ENCODE measurements around the gene TXNRD1. TPM values are rescaled to one million over a fixed set of nuclear protein-coding genes. Genes with fewer than 3 reads are reported as not detected.

Gene TXNRD1
- total RNA-seq, 4 donors from 2014 or later: 170 to 313 (median 247) TPM

DNA sequence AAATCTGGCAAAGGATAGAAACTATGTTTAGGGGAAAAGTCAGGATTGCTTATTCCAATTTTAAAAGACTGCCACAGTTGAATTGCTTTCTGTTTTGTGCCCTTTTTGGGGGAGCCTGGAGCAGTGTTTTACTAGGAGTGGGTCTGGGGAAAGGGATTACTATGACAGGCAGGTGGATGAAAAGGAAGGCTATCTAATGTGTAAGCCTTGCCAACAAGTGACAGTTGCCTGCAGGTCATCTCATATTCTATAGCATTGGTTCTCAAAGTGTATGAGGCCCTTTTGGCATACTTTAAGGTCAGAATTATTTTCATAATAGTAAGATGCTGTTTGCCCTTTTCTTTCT, 92.0 kb downstream of the TXNRD1 start:
- TF ChIP-seq, protein P1, sequence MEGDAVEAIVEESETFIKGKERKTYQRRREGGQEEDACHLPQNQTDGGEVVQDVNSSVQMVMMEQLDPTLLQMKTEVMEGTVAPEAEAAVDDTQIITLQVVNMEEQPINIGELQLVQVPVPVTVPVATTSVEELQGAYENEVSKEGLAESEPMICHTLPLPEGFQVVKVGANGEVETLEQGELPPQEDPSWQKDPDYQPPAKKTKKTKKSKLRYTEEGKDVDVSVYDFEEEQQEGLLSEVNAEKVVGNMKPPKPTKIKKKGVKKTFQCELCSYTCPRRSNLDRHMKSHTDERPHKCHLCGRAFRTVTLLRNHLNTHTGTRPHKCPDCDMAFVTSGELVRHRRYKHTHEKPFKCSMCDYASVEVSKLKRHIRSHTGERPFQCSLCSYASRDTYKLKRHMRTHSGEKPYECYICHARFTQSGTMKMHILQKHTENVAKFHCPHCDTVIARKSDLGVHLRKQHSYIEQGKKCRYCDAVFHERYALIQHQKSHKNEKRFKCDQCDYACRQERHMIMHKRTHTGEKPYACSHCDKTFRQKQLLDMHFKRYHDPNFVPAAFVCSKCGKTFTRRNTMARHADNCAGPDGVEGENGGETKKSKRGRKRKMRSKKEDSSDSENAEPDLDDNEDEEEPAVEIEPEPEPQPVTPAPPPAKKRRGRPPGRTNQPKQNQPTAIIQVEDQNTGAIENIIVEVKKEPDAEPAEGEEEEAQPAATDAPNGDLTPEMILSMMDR (IDR thresholded peaks at IDR 0.05): no peak
- ATAC-seq (ENCODE audit: low FRiP score): no peak

DNA sequence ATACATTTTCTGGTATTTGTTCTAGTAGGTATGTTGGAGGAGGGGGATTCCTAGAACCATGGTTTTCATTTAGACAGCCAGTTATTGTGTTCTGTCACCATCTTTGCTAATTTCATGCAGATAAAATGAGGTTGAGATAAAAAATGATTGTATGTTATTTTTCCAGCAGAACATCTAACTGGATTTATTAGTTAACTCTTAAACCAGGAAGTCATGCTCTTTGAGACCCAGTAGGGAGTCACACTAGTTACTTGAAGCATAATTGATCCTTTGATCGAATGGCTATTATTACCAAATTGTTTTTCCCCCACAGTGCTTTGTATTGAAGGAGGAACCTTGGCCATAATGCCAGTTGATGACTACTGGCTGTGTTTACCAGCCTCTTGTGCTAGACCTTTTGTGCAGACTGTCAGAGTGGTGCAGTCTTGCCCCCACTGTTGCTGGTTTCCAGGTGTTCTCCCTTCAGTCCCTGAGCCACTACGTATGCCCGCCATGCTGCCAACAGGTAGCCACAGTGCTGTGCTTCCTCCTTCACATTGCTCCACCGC, 93.9 kb downstream of the TXNRD1 start:
- DNase-seq (ENCODE audit: low spot score) (no peak), ATAC-seq (ENCODE audit: low FRiP score) (no peak)
- TF ChIP-seq, protein P1 (IDR thresholded peaks at IDR 0.05): no peak

More for the DNA sequence above, 92.0 kb downstream of the TXNRD1 start:
- no peak for DNase-seq (ENCODE audit: low spot score)

DNA sequence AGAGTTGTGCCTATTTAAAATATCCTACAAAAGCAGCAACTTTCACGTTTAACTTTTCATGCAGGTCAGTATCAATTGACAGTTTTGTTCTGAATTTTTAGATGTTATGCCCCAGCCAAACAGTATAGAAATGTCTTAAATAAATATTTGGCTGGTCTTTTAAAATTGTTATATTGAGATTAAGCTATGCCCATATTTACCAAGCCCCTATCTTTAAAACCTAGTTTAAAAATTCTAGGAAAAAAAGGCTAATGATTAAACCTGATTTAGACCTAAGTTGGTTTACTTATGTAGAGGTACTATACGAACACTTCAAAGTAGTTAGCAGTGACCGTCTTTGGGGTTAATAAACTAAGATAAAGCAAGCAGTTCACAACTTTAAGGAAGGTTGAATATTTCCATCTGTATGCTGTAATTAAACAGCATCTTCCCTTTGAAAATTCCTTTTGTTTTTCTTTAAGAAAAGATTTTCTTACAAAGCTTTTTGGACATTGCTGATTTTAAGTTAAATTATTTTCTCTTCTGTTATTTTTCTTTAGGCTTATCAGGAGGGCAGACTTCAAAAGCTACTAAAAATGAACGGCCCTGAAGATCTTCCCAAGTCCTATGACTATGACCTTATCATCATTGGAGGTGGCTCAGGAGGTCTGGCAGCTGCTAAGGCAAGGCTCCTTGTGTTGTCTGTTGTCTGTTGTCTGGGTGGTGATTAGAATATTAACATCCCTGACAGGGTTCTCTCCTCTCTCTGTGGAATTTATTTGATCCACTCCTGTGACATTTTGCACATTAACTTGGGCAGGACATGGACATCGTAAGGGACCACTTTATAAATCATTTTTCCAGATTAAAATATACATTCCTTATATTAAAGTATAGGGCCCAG, 95.4 kb downstream of the TXNRD1 start:
- ATAC-seq (ENCODE audit: low FRiP score) (no peak), DNase-seq (ENCODE audit: low spot score) (no peak)
- TF ChIP-seq, protein P1 (IDR thresholded peaks at IDR 0.05): no peak

DNA sequence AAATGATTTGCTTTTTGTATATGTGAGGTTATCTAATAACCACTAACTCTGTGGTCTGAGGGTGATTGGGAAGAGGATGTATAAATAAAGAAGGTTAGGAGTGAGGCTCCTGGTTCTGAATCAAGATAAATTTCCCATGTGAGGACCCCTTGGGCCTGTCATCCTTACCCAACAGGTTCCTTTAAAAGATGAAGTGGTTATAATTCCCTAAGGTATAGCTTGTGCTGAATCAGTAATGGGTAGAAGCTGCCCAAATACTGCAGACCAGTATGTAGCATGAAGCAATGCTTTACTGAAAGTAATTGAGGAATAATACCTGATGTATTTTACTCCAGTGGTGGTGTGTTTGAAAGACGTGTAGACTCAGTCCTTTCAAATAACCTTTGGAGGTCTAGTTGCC, 96.6 kb downstream of the TXNRD1 start:
- TF ChIP-seq, protein P1 (IDR thresholded peaks at IDR 0.05): no peak
- DNase-seq (ENCODE audit: low spot score) (no peak), ATAC-seq (ENCODE audit: low FRiP score) (no peak)

DNA sequence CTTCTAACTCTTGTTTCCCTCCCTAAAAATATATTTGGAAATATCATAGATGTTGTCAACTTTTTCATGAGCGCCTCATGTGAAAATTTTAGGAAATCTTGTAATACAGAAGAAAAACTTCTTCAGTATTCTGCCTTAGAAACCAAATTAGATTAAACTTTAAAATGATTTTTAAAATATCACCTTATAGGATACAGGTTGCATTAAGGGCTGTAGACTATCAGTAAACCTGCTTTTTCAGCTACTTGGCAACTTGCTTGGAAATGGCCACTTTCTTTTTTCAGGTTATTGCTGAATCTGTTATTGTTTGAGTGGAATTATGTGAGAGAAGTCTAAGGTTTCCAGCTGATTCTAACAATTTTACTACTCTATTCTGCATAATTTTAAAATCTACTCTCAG, 97.1 kb downstream of the TXNRD1 start:
- TF ChIP-seq, protein P1 (IDR thresholded peaks at IDR 0.05): no peak
- DNase-seq (ENCODE audit: low spot score) (no peak), ATAC-seq (ENCODE audit: low FRiP score) (no peak)

DNA sequence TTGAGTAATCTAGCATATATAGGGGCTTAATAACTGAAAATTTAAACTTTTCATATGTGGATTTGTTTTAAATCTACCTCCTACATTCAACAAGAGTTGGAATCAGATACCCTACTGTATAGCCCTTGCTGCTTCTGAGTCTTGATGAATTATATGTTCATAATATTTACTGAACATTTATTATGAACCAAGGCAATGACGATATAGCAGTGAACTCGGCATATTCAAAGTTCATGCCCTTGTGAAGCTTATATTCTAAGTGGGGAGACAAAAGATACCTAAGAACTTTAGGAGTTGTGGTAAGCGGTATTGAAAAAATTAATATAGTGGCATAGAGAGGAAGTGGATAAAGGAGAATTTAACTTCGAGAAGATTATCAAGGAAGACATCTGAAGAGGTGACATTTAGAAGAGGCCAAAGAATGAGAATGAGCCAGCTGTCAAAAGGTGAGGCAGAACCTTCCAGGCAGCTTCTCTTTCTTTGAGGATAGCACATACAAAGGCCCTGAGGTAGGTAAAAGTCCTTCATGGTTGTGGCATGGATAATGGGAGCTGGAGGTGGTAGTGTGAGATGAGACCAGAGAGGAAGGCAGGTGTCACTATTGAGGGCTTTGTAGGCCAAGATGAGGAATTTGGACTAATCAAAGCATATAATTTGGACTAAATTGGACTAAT, 98.1 kb downstream of the TXNRD1 start:
- no peak for ATAC-seq (ENCODE audit: low FRiP score)
- TF ChIP-seq, protein P1 (IDR thresholded peaks at IDR 0.05): no peak

More for the DNA sequence above, 98.1 kb downstream of the TXNRD1 start:
- no peak for DNase-seq (ENCODE audit: low spot score)
